Common myeloid progenitor, CD34-positive (primary cell): ENCODE data around the gene MPIG6B.
A peak's percentile ranks its signal among the peaks of the same experiment; 100 is the strongest.

ENCODE experiments used
- CTCF ChIA-PET: fragments of 350-600 bp; sonication (Branson Sonifier 250); formaldehyde crosslinking; loops from one replicate; lab custom pipeline; 2021; ENCODE audit warnings: antibody characterized with exemption; lab: Charles Lee
- POLR2A ChIA-PET: fragments of 350-600 bp; sonication (Branson Sonifier 250); formaldehyde crosslinking; loops from one replicate; lab custom pipeline; 2021; ENCODE audit warnings: antibody characterized with exemption; lab: Charles Lee
- DNase-seq, 3 donors: peaks; one replicate each; pipeline versions ENCODE4 v3.0.0 to v3.0.0-alpha.2; 2013
- H3K27ac ChIP-seq, 2 experiments: 1 replicate in 1 of 2; 2 replicates in 1 of 2; pipeline ENCODE4 v1.7.0; 2013; ENCODE audit warnings: inconsistent platforms in 2 of 2, low read length in 2 of 2, mild to moderate bottlenecking in 2 of 2, low read depth in 1 of 2, moderate library complexity in 1 of 2; ENCODE audit not compliant: severe bottlenecking in 2 of 2, insufficient read depth in 1 of 2, poor library complexity in 1 of 2
- H3K27me3 ChIP-seq, 5 experiments: replicated peaks in 2 of 5; 1 replicate in 3 of 5; 2 replicates in 2 of 5; pipeline versions ENCODE4 v1.6.1 to v1.7.0; 2013; ENCODE audit warnings: low read length in 4 of 5, mild to moderate bottlenecking in 2 of 5, moderate library complexity in 2 of 5, inconsistent platforms in 1 of 5; ENCODE audit not compliant: insufficient read depth in 5 of 5, control insufficient read depth in 4 of 5
- H3K36me3 ChIP-seq, 4 experiments: 1 replicate in 2 of 4; 2 replicates in 2 of 4; pipeline versions ENCODE4 v1.6.1 to v1.7.0; 2013; ENCODE audit warnings: low read length in 3 of 4, control low read depth in 1 of 4, mild to moderate bottlenecking in 1 of 4; ENCODE audit not compliant: control insufficient read depth in 4 of 4, insufficient read depth in 4 of 4
- H3K4me1 ChIP-seq, 4 experiments: 1 replicate in 3 of 4; 2 replicates in 1 of 4; pipeline versions ENCODE4 v1.6.1 to v1.7.1; 2013; ENCODE audit warnings: low read length in 3 of 4, mild to moderate bottlenecking in 3 of 4, control low read depth in 1 of 4, inconsistent platforms in 1 of 4, moderate library complexity in 1 of 4; ENCODE audit not compliant: control insufficient read depth in 4 of 4, insufficient read depth in 4 of 4; ENCODE audit errors: control extremely low read depth in 1 of 4
- H3K4me3 ChIP-seq, 7 experiments: 1 replicate in 4 of 7; 2 replicates in 3 of 7; pipeline versions ENCODE4 v1.5.1 to v1.7.0; 2013; ENCODE audit warnings: mild to moderate bottlenecking in 7 of 7, low read length in 6 of 7, moderate library complexity in 6 of 7, inconsistent platforms in 2 of 7, low read depth in 2 of 7, control low read depth in 1 of 7; ENCODE audit not compliant: insufficient read depth in 4 of 7, control insufficient read depth in 1 of 7; ENCODE audit errors: extremely low read depth in 1 of 7
- H3K9me3 ChIP-seq, 5 experiments: 1 replicate in 4 of 5; 2 replicates in 1 of 5; pipeline versions ENCODE4 v1.6.1 to v1.7.1; 2013; ENCODE audit warnings: low read length in 4 of 5, mild to moderate bottlenecking in 2 of 5, inconsistent platforms in 1 of 5, low read depth in 1 of 5, moderate library complexity in 1 of 5; ENCODE audit not compliant: control insufficient read depth in 4 of 5, insufficient read depth in 2 of 5; ENCODE audit errors: control extremely low read depth in 1 of 5
- WGBS: methylation state at CpG from one replicate; pipeline ENCODE4 v1.1.5; 2013; ENCODE audit not compliant: insufficient coverage; 5-methylcytosine and 5-hydroxymethylcytosine counted together

Gene MPIG6B

DNA sequence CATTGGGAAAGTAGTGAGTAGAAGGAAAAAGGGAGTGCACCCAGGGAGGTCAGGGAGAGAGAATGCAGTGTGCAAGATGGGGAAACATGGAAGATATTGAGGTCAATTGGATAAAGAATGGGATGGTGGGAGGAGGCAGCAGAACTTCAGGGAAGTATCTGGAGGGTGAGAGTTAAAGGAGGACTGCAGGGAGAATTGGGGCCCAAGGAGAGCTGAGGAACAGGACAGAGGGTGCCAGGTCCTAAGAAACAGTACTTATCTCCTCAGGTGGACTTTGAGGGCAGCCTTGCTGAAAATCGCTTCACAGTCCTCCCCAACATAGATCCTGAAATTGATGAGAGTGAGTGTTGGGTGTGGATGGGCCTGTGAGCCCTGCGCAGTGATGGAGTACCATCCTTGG lies 35.1 kb downstream of the MPIG6B start:
- ChIA-PET POLR2A (no interaction called here), CTCF (interaction anchor here (0.6 to 2.4 kb wide), 5 partner anchors 11 to 29 kb away, joined by 3 to 16 read pairs (median 3); partner anchors contain the start of genes DDAH2 and MSH5)
- no peaks in the 10 kb centered on the region for H3K4me1 ChIP-seq
- no peak overlapping the region for H3K27ac ChIP-seq
- H3K36me3 ChIP-seq, result peaks cover 9 to 56% (median 45%) of the 10 kb centered on the region in 4 experiments
- no peaks in the 10 kb centered on the region for H3K27me3 ChIP-seq
- WGBS, result 100% methylated on average over 1 of the region's 2 CpGs
- H3K4me3 ChIP-seq, result no peak overlapping the region
- no peaks in the 10 kb centered on the region for H3K9me3 ChIP-seq
- no peak for DNase-seq

DNA sequence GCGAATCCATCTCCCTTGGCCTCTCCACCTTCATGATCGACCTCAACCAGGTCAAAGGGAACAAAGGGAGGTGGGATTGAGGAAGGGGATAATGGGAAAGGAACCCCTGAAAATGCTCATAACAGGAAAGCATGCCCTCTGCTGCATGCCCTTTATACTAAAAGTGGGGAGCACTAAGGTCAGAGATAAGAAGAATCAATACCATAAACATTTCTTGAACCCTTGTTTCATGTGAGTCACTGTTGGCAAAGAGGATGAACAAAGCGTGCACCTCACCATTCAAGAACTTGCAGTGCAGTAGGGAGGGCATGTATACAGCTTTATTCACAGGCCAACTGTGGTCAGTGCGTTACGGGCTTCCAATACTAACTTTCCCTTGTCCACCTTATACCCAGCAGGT lies 37.6 kb downstream of the MPIG6B start:
- Histone ChIP-seq H3K27me3 (no peaks in the 10 kb centered on the region), H3K4me3 (no peak overlapping the region), H3K27ac (peak overlapping the region in 1 of 2 experiments; percentile 21), H3K36me3 (peaks cover 9 to 67% (median 54%) of the 10 kb centered on the region in 4 experiments), H3K4me1 (no peaks in the 10 kb centered on the region), H3K9me3 (no peaks in the 10 kb centered on the region)
- DNase-seq, result no peak
- ChIA-PET CTCF (interaction anchor here (0.9 to 1.1 kb wide), 2 partner anchors 11 to 13 kb away, joined by 3 read pairs; no protein-coding TSS in a partner anchor), POLR2A (no interaction called here)
- 93% methylated on average over 3 of the region's 5 CpGs for WGBS

DNA sequence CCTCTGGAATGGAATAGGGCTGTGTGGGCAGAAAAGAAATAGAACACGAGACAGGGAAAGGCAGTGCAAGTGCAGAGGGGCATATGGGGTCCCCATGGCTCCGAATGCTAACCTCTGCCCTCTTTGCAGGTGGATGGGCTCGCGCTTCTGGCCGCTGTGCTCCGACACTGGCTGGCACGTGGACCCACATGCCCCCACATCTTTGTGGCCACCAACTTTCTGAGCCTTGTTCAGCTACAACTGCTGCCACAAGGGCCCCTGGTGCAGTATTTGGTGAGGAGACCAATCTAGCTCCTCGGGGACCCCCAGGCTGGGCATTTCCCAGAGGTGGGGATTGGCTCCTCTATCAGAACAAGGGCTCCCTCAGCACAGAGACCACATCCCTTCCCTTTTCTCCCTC lies 38.2 kb downstream of the MPIG6B start:
- CTCF ChIA-PET, result interaction anchor here (0.9 kb wide), 1 partner anchor 11 kb away, joined by 3 read pairs; no protein-coding TSS in a partner anchor

DNA sequence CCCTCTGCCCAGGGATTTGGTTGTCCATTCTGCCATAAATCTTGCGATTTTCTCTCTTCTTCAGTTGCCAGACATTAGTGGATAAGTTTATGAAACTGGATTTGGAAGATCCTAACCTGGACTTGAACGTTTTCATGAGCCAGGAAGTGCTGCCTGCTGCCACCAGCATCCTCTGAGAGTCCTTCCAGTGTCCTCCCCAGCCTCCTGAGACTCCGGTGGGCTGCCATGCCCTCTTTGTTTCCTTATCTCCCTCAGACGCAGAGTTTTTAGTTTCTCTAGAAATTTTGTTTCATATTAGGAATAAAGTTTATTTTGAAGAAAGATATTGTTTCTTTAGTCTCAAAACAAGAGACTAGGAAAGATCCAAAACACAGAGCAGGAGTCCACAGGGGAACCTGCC lies 39.2 kb downstream of the MPIG6B start, which contains the start of gene SAPCD1:
Gene SAPCD1, plus strand, starts transcription at position 301 of the 400 bp plus-strand sequence. CDS start 399 bp downstream, outside the sequence.
- 78% methylated on average over 1 of the region's 4 CpGs for WGBS
- Histone ChIP-seq H3K27me3 (no peaks in the 10 kb centered on the region), H3K9me3 (no peaks in the 10 kb centered on the region), H3K36me3 (peaks cover 9 to 67% (median 54%) of the 10 kb centered on the region in 4 experiments), H3K4me1 (no peaks in the 10 kb centered on the region), H3K4me3 (no peak within 1 kb of the TSS), H3K27ac (no peak within 1 kb of the TSS)
- no peak for DNase-seq
- POLR2A ChIA-PET, result no interaction called here
- CTCF ChIA-PET, result interaction anchor here (0.7 to 13.2 kb wide), 2 partner anchors 8 to 30 kb away, joined by 4 to 268 read pairs; partner anchors contain the start of genes CLIC1, DDAH2, MPIG6B and MSH5

More for the DNA sequence above, 38.2 kb downstream of the MPIG6B start:
- Histone ChIP-seq H3K27ac (no peak overlapping the region), H3K4me1 (no peaks in the 10 kb centered on the region), H3K9me3 (no peaks in the 10 kb centered on the region), H3K4me3 (no peak overlapping the region), H3K36me3 (peaks cover 9 to 67% (median 54%) of the 10 kb centered on the region in 4 experiments), H3K27me3 (no peaks in the 10 kb centered on the region)
- POLR2A ChIA-PET, result interaction anchor here (0.6 kb wide), 1 partner anchor 20 kb away, joined by 3 read pairs; no protein-coding TSS in a partner anchor
- 100% methylated on average over 7 of the region's 8 CpGs for WGBS
- DNase-seq, result no peak

DNA sequence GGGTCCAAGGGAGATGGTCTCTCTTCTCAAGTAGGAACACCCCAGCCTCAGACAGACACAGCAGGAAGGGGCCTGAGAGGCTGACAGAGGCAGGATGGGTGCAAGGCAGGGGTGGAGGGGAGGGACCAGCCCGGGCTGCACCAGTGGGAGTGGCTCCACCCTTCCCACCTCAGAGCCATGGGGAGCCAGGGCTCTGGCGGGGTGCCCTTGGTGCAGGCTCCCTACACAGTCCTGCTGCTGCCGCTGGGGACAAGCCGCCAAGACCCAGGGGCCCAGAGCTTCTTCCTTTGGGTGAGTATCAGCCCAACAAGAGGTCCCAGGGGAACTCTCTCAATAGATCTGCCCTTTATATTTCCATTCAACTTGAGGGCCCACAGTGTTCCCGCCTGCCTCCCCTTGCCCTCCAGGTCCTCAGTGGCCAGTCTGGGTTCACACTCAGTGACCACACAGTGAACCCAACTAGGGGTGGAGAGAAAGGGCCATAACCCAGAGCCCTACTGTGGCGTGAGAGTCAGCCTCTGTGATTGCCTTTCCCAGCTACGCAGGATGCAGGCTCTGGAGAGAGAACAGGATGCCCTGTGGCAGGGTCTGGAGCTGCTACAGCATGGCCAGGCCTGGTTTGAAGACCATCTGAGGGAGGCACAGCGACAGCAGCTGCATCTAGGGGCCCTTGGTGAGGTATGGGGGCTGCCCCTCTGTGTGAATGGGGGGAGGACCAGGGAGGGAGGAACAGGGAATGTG lies 39.9 kb downstream of the MPIG6B start:
- WGBS, result 95% methylated on average over 7 of the region's 8 CpGs
- no peaks in the 10 kb centered on the region for H3K9me3 ChIP-seq
- no peaks in the 10 kb centered on the region for H3K4me1 ChIP-seq
- CTCF ChIA-PET, result interaction anchor here (13.2 kb wide), 1 partner anchor 31 kb away, joined by 268 read pairs; the partner anchor contains the start of genes CLIC1, DDAH2, MPIG6B and MSH5
- peaks cover 9 to 65% (median 52%) of the 10 kb centered on the region in 4 experiments for H3K36me3 ChIP-seq
- no peak overlapping the region for H3K4me3 ChIP-seq
- no peak for DNase-seq
- H3K27ac ChIP-seq, result no peak overlapping the region
- no peaks in the 10 kb centered on the region for H3K27me3 ChIP-seq
- POLR2A ChIA-PET, result no interaction called here

DNA sequence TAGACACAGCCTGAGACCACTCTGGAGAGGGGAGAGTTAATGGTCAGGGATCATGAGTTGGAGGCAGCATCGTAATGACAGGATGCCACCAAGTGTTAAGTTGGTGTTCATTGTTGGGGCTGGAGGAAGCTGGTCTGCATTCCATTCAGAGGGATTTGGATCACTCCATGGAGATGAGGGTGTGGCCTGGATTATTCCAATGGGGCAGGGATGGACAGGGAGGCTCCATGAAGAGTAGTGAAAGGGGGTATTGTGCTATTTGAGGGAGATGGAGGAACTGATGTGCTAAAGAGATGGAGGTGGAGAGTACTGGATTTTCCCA lies 40.4 kb downstream of the MPIG6B start:
- Histone ChIP-seq H3K27me3 (no peaks in the 10 kb centered on the region), H3K36me3 (peaks cover 9 to 60% (median 48%) of the 10 kb centered on the region in 4 experiments), H3K27ac (no peak overlapping the region), H3K4me1 (peaks cover 0 to 4% (median 2%) of the 10 kb centered on the region in 4 experiments), H3K4me3 (no peak overlapping the region), H3K9me3 (no peaks in the 10 kb centered on the region)
- 75% methylated on average over 1 of the region's 1 CpG for WGBS
- ChIA-PET POLR2A (no interaction called here), CTCF (interaction anchor here (13.2 kb wide), 1 partner anchor 31 kb away, joined by 268 read pairs; the partner anchor contains the start of genes CLIC1, DDAH2, MPIG6B and MSH5)
- DNase-seq, result no peak

DNA sequence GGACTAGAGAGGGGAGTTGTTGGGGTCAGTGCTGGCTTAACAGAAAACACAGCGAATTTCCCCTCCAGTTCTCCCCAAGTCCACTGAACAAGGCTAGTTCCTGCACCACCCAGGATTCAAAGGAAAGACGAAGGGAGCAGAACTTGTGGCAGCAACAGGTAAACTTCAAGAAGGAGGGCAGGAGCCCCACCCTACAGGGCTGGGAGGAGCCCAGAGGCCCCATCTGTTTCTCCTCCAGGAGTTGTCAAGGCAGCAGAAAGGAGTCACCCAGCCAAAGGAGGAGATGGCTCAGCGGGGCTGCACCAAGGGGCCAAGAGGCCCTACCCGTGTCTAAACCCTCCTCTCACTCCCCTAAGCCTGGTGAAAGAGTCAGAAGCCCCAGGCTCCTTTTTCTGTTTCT lies 41.0 kb downstream of the MPIG6B start:
- WGBS, result 100% methylated on average over 3 of the region's 4 CpGs
- peaks cover 9 to 54% (median 44%) of the 10 kb centered on the region in 4 experiments for H3K36me3 ChIP-seq
- no peak for DNase-seq
- ChIA-PET POLR2A (no interaction called here), CTCF (interaction anchor here (1.0 to 13.2 kb wide), 2 partner anchors 32 to 104 kb away, joined by 3 to 268 read pairs; partner anchors contain the start of genes CLIC1, DDAH2, MPIG6B and MSH5)
- H3K4me3 ChIP-seq, result no peak overlapping the region
- no peaks in the 10 kb centered on the region for H3K9me3 ChIP-seq
- H3K4me1 ChIP-seq, result peaks cover 2 to 10% (median 6%) of the 10 kb centered on the region in 4 experiments
- no peaks in the 10 kb centered on the region for H3K27me3 ChIP-seq
- H3K27ac ChIP-seq, result no peak overlapping the region
